GM12874 (cell line): ENCODE results near the gene SPRR4.

ENCODE experiments used
- TF ChIP-seq, protein P1 (sequence below): IDR thresholded peaks from 2 replicates; pipeline ENCODE4 v1.5.1; 2011; ENCODE audit warnings: low read depth, mild to moderate bottlenecking, control low read depth, low read length, moderate library complexity; ENCODE audit not compliant: insufficient read depth

SPRR4 gene, protein sequence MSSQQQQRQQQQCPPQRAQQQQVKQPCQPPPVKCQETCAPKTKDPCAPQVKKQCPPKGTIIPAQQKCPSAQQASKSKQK

GRCh38 chr1:152970495-152970894, at the start of gene SPRR4:
Gene SPRR4 (plus strand): TSS chr1:152970648. CDS start chr1:152971891, 1,243 bp downstream.
- TF ChIP-seq, protein P1, sequence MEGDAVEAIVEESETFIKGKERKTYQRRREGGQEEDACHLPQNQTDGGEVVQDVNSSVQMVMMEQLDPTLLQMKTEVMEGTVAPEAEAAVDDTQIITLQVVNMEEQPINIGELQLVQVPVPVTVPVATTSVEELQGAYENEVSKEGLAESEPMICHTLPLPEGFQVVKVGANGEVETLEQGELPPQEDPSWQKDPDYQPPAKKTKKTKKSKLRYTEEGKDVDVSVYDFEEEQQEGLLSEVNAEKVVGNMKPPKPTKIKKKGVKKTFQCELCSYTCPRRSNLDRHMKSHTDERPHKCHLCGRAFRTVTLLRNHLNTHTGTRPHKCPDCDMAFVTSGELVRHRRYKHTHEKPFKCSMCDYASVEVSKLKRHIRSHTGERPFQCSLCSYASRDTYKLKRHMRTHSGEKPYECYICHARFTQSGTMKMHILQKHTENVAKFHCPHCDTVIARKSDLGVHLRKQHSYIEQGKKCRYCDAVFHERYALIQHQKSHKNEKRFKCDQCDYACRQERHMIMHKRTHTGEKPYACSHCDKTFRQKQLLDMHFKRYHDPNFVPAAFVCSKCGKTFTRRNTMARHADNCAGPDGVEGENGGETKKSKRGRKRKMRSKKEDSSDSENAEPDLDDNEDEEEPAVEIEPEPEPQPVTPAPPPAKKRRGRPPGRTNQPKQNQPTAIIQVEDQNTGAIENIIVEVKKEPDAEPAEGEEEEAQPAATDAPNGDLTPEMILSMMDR, result no peak

- TF ChIP-seq, protein P1, result no peak
These were observed 46.3 kb upstream of the SPRR4 start for GRCh38 chr1:152924191-152924590.

GRCh38 chr1:152926091-152926490, 44.4 kb upstream of the SPRR4 start:
- TF ChIP-seq, protein P1, result peak; percentile 63

DNA sequence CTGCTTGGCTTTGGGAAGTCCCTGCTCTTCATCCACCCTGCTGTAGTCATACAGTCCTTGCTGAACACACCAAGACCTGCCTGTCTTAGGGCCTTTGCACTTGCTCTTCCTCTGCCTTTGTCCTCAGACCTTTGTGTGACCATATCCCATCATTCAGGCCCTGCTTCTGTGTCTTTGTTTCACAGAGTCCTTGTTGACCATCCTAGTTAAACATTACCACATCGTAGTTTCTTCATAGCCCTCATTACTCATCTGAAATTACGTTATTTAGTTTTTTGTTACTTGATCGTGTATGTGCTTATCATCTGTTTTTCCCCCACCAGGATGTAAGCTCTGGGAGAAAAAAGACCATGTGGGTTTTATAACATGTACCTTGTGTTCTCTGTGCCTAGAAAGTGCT, 41.8 kb upstream of the SPRR4 start:
- TF ChIP-seq, protein P1, result no peak

- TF ChIP-seq, protein P1, result no peak
These were observed 38.2 kb upstream of the SPRR4 start for GRCh38 chr1:152932170-152932811.

DNA sequence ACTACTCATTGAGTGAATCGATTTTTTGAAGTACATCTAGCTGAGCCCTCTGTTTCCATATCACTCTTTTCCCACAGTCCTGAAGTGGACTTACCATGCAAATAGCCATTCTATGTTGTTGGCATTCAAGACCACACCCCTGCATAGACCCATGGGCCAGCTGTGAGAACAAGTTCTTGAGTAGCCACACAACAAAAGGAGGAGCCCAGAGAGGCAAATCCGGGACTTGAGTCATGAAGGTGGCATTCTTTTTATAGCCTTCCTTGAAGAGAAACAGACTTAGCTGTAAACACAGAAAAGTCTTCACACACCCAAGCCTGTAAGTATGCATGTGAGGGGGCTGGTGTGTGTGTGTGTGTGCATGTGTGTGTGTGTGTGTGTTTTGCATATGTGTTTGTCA, 37.3 kb upstream of the SPRR4 start:
- TF ChIP-seq, protein P1, result no peak

- TF ChIP-seq, protein P1, result no peak
These were observed 29.8 kb upstream of the SPRR4 start for GRCh38 chr1:152940614-152941013.
